HG03139 (cell line): ENCODE results near the gene LEFTY1.
"Not testable (repeated sequence)": the region's sequence is repeated elsewhere in the genome, so short reads cannot be mapped to it uniquely, and the experiment has no call there.

Source experiments
- ATAC-seq: cut with Tn5 transposase; IDR thresholded peaks from one replicate; pipeline ENCODE4 v1.9.1; 2021; ENCODE audit not compliant: unreplicated experiment

Gene LEFTY1

DNA sequence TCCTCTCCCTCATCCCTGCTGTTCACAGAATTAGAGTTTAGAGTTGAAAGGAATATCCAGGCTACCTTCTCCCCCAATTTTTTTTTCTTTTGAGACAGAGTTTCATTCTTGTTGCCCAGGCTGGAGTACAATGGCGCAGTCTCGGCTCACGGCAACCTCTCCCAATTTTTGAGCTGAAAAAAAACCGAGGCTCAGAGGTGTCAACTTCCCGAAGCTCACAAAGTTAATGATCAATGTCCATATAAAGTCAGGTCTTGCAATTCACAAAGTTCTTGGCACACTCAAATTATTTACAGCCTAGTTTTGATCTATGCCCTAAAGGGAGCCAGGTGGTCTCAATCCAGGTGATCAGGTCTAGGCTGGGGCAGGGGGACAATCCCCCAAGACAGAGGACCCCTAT lies 797 bp upstream of the LEFTY1 start:
- no peak for ATAC-seq

DNA sequence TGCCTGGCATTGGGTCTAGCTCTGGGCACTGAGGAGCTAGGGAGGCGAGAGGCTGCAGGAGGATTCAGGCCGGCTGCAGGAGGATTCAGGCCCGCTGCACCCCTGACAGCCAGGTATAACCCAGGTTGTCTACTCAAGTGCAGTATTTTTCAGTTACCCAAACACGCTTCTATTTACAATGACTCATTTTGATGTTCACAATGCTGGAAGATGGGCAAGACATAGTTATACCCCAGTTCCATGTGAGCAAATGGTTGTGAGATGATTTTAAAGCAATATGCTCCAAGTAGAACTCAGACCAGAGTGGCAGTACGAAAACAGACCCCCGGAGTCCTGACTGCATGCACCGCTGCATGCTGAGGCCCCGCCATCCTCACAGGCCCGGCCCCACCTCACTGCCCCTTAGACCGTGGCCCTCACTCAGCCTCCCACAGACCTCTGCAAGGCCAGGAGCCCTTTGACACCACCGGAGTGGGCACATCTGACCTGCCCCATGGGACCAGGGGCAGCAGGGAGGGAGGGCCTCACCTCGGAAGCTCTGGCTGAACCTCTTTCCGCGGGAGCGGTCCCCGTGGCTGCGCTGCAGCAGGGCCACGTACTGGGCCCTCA lies 553 bp downstream of the LEFTY1 start:
- ATAC-seq = no peak

DNA sequence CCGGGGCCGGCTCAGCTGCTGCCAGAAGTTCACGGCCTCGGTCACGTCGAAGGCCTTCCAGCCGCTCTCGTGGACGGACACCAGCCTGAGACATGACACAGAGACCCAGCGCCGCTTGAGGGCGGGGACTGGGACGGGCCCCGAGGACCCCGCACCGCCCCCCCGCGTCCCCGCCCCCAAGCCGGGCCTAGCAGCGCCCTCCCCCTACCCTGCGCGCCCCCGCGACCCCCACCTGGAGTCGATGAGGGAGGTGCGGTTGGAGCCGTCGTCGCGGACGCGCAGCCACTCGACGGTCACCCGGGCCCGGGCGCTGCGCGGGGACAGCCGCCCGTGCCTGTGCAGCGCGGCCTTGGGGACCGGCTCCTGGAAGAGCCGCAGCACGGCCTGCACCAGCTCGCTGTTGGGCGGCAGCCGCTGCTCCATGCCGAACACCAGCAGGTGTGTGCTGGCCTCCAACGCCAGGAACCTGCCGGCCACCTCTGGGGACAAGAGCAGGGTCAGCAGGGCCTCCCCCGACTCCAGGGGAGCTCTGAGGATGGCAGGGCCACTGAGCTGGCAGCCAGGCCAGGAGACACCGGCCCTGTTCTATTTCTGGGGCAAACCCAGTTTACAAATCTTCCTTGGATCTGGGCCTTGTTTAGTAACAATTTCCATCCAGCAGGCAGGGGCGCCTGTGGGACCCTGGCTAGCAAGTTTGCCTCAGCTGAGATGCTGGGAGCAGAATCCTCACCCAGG lies 1.2 kb downstream of the LEFTY1 start:
- ATAC-seq = not testable (repeated sequence)

GRCh38 chr1:225887030-225887314 lies 2.0 kb downstream of the LEFTY1 start:
- ATAC-seq = no peak

GRCh38 chr1:225886159-225887029 lies 2.6 kb downstream of the LEFTY1 start:
- ATAC-seq = no peak

- no peak for ATAC-seq
These were observed 3.6 kb downstream of the LEFTY1 start for GRCh38 chr1:225885336-225885735.

DNA sequence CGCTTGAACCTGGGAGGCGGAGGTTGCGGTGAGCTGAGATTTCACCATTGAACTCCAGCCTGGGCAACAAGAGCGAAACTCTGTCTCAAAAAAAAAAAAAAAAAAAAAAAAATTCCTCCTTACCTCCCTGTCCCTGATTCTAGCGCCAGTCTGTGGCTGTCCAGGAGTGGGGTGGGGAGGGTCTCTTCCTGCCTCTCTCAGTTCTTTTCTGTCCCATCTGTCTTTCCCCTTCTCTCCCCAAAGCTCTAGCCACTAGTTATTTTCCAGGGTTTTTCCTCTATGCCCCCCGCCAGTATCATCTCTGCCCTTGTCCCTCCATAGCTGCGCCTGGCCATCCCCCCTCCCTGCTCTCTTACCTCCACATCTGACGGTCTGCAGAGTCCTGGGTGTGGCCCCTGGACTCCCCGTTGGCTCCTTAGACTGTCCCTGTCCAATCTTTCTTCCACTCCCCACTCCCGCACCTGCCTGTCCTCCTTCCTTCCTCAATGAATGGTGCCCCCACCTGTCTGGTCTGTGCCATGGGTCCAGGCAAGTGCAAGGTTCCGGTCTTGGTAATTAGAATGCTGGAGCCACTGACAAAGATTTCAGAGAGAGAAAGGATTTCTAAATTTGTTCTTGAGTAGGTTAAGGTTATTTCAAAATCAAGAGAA lies 5.2 kb downstream of the LEFTY1 start:
- ATAC-seq = no peak

DNA sequence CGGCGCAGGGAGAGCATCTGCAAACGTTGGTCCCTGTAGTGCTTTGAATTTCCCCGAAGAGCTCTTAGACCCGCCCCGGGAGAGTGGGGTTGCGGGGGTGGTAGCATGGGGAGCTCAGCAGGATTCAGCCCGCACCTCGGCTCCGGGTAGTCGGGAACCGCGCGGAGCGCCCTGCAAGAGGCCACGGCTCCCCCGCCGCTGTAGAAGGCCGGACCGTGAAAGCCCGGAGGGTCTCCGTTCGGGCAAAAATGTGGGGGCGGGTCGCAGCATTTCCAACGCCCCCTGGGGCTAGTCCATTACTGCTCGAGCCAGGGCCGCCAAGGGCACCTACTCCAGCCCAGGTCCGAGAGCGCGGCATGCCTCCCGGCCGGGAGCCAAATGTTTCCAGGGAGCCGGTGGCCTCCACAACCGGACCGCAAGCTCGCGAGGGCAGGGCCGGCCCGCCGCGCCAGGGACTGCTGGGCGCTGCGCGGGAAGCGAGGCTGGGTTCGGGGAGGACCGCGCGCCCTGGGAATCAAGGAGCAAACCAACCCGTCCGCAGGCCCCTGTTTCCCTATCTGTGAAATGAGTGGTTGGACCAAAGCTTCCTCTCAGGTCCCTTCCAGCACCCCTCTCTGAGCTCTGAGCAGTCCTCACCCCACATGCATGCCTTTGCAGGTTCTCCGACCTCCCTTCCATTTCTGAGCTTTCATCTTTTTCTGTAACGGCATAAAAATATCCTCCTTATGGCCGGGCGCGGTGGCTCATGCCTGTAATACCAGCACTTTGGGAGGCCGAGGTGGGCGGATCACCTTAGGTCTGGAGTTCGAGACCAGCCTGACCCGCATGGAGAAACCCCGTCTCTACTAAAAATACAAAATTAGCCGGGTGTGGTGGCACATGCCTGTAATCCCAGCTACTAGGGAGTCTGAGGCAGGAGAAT lies 6.0 kb downstream of the LEFTY1 start:
- peak; percentile 15 for ATAC-seq

- peak; percentile 53 for ATAC-seq
These were observed 6.8 kb downstream of the LEFTY1 start, which contains the start of gene TMEM63A for GRCh38 chr1:225881959-225882693. TSS of gene TMEM63A (minus strand) at chr1:225882380. CDS start at chr1:225877580, 4,800 bp downstream.

- ATAC-seq = no peak
These were observed 7.6 kb downstream of the LEFTY1 start for GRCh38 chr1:225881081-225881958.

DNA sequence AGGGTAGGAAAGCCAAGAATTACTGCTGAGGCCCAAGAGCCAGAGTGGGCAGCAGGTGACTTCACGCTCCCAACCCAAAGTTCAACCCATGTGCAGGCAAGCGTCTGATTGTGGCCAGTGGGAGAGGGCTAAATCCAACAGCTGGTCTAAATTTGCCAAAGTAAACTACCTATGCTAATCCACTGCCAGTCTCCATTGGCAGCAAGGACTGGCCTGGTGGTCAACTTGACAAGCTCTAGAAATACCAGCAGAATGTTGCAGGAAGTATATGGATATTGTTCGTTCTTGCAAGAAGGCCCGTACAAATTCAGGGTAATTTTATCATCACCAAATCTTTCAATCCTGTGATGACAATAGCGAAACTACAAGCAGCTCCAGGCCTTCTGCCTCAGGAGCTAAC lies 8.3 kb downstream of the LEFTY1 start:
- no peak for ATAC-seq

DNA sequence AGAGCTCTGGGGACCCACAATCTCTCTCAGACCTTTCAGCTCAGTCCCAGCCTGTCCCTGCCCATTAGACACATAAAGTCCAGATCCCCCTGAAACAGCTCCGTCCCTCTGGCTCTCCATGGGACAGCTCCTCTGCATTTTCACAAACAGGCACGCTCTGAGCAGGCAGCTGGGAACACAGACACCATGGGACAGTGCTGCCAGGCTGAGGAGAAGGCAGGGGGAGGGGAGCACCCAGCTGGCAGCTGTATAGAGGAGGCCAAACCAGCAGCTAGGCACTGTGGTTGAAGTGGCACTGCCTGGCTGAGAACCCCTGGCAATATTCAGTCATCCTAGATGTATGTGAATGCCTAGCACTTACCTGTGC lies 8.7 kb downstream of the LEFTY1 start:
- ATAC-seq = no peak

DNA sequence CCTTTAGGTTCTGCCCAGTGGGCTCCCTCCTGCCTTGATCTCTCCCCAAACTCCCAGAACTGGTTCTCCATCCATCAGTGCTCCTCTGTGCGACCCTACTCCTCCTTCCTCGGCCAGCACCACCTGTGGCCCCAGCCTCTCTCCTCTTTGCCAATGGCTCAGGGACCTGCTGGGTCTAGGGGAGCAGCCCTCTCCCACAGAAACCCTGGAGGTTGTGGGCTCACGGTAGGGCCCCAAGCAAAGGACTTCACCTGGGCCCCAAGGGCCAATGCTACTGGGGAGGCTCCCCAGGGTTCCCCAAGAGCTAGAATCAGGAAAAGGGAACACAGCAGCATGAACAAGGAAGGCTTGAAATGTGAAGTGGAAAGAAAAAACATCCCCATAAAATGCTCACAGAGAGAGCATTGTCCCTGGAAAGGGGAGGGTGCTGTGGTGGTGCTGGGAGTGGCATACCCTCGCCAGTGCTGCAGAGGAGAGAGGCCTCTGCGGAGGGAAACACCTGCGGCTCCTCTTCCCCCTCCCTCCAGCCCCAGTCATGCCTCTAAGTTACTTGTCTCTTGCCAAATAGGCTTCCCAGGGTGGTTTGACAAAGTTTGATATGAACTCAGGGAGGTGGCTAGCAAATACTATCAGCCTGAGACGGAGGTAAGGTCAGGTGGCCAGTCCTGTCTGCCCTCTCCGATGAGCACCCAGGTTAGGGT lies 9.3 kb downstream of the LEFTY1 start:
- no peak for ATAC-seq

GRCh38 chr1:225878282-225878681 lies 10.7 kb downstream of the LEFTY1 start:
- no peak for ATAC-seq

DNA sequence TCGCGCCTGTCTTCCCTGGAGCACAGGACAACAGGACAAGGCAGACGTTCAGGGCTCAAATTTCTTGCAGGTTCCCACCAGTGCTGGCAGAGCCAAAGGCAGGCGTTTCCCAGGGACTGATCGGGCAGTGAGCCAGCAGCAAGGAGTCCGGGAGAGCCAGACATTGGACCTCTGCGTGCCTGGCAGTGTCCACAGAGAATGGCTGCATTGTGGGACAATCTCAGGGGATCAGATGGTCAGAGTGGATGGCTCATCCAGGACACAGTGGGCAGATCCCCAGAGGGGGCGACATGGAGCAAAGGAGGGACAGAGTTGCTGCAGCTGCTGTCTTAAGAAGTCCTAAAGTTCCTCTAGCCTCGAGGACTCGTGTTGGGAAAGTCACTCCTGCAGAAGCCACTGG lies 11.4 kb downstream of the LEFTY1 start:
- ATAC-seq = no peak

- no peak for ATAC-seq
These were observed 11.9 kb downstream of the LEFTY1 start for GRCh38 chr1:225876900-225877510.

- no peak for ATAC-seq
These were observed 13.7 kb downstream of the LEFTY1 start for GRCh38 chr1:225875044-225875815.
